OCI-LY1 (cell line): Measurements from ENCODE around the gene CBX4.

Source experiments
- H2AFZ ChIP-seq: fragments of 200-600 bp; sonication (generic), shearing (Covaris generic); 2 replicates; pipeline ENCODE4 v1.6.0; 2014; ENCODE audit warnings: antibody characterized with exemption, mild to moderate bottlenecking, low read length
- H3F3A ChIP-seq: fragments of 200-600 bp; sonication (generic), shearing (Covaris generic); 2 replicates; pipeline ENCODE4 v1.6.0; 2014; ENCODE audit warnings: mild to moderate bottlenecking, antibody characterized with exemption, low read length, moderate library complexity; ENCODE audit not compliant: insufficient read depth
- H3K27ac ChIP-seq: fragments of 200-600 bp; sonication (generic); 2 replicates; pipeline ENCODE4 v1.5.1; 2014; ENCODE audit warnings: low read length, mixed run types, mild to moderate bottlenecking, low read depth; ENCODE audit not compliant: poor library complexity, severe bottlenecking
- H3K27me3 ChIP-seq: fragments of 200-600 bp; sonication (generic); 2 replicates; pipeline ENCODE4 v1.6.0; 2014; ENCODE audit warnings: antibody characterized with exemption, mild to moderate bottlenecking, low read length, moderate library complexity; ENCODE audit not compliant: insufficient read depth
- H3K36me3 ChIP-seq: fragments of 200-600 bp; sonication (generic); 2 replicates; pipeline ENCODE4 v1.6.1; 2014; ENCODE audit warnings: mild to moderate bottlenecking, antibody characterized with exemption, low read length, moderate library complexity, mixed read lengths; ENCODE audit not compliant: insufficient read depth
- H3K4me1 ChIP-seq: fragments of 200-600 bp; sonication (generic); 2 replicates; pipeline ENCODE4 v1.5.1; 2014; ENCODE audit warnings: mild to moderate bottlenecking, low read length, moderate library complexity; ENCODE audit not compliant: insufficient read depth, severe bottlenecking
- H3K4me2 ChIP-seq: fragments of 200-600 bp; sonication (generic), shearing (Covaris generic); 2 replicates; pipeline ENCODE4 v1.6.1; 2014; ENCODE audit warnings: low read length
- H3K4me3 ChIP-seq: fragments of 200-600 bp; sonication (generic); 2 replicates; pipeline ENCODE4 v1.5.1; 2014; ENCODE audit warnings: low read length, low read depth, mild to moderate bottlenecking, mixed read lengths; ENCODE audit not compliant: poor library complexity, severe bottlenecking
- H3K79me2 ChIP-seq: fragments of 200-600 bp; shearing (Covaris generic); 2 replicates; pipeline ENCODE4 v1.6.1; 2016; ENCODE audit warnings: mixed run types, low read length, mixed read lengths; ENCODE audit not compliant: insufficient read depth
- H3K9ac ChIP-seq: fragments of 200-600 bp; sonication (generic), shearing (Covaris generic); 2 replicates; pipeline ENCODE4 v1.6.1; 2014; ENCODE audit warnings: mild to moderate bottlenecking, low read length, mixed read lengths
- H3K9me2 ChIP-seq: fragments of 200-600 bp; sonication (generic), shearing (Covaris generic); 2 replicates; pipeline ENCODE4 v1.6.1; 2014; ENCODE audit warnings: low read depth, mild to moderate bottlenecking, low read length, mixed read lengths
- H3K9me3 ChIP-seq: fragments of 200-600 bp; shearing (Covaris generic); 2 replicates; pipeline ENCODE4 v1.6.1; 2014; ENCODE audit warnings: low read length, mixed read lengths
- H4K20me1 ChIP-seq: fragments of 200-600 bp; sonication (generic), shearing (Covaris generic); 2 replicates; pipeline ENCODE4 v1.6.0; 2016; ENCODE audit warnings: mild to moderate bottlenecking, low read length; ENCODE audit not compliant: insufficient read depth
- EZH2 ChIP-seq: fragments of 200-600 bp; sonication (generic), shearing (Covaris generic); IDR thresholded peaks from 2 replicates; pipeline ENCODE4 v1.8.0; 2017; ENCODE audit warnings: borderline replicate concordance, mixed run types, mild to moderate bottlenecking, antibody characterized with exemption, low read length, moderate library complexity, mixed read lengths
- TF ChIP-seq, protein P1 (sequence below): fragments of 200-600 bp; sonication (generic), shearing (Covaris generic); IDR thresholded peaks from 2 replicates; pipeline ENCODE4 v1.5.1; 2017; ENCODE audit warnings: mild to moderate bottlenecking, antibody characterized with exemption, low read length, moderate library complexity, mixed read lengths

Gene CBX4

DNA sequence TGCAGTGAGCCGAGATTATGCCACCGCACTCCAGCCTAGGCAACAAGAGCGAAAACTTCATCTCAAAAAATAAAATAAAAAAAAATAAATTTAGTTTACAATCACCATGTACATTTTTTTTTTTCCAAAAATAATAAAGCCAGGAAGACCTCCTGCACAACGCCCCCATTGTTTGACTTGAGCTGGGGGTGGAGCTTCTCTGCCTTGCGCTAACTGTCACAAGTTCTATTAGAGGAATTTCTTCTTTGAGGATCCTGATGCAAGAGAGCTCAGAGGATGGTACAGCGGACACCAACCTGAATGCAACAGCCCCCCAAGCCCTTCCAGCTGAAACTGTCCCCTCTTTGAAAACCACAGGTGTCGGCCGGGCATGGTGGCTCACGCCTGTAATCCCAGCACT is 24.9 kb upstream of the CBX4 start:
- H3K9me2 ChIP-seq, result no peaks in the 10 kb centered on the region
- H2AFZ ChIP-seq, result no peak overlapping the region
- no peaks in the 10 kb centered on the region; the same call in 1 of the 2 replicates for H3K27me3 ChIP-seq
- no peaks in the 10 kb centered on the region for H3K9me3 ChIP-seq
- no peak overlapping the region for H3K27ac ChIP-seq
- H4K20me1 ChIP-seq, result no peaks in the 10 kb centered on the region
- no peak overlapping the region for H3K9ac ChIP-seq
- H3K36me3 ChIP-seq, result no peaks in the 10 kb centered on the region
- H3F3A ChIP-seq, result no peaks in the 10 kb centered on the region
- H3K4me3 ChIP-seq, result no peak overlapping the region
- no peaks in the 10 kb centered on the region for H3K4me1 ChIP-seq
- no peak overlapping the region for H3K4me2 ChIP-seq
- H3K79me2 ChIP-seq, result no peaks in the 10 kb centered on the region
- TF ChIP-seq, protein P1, sequence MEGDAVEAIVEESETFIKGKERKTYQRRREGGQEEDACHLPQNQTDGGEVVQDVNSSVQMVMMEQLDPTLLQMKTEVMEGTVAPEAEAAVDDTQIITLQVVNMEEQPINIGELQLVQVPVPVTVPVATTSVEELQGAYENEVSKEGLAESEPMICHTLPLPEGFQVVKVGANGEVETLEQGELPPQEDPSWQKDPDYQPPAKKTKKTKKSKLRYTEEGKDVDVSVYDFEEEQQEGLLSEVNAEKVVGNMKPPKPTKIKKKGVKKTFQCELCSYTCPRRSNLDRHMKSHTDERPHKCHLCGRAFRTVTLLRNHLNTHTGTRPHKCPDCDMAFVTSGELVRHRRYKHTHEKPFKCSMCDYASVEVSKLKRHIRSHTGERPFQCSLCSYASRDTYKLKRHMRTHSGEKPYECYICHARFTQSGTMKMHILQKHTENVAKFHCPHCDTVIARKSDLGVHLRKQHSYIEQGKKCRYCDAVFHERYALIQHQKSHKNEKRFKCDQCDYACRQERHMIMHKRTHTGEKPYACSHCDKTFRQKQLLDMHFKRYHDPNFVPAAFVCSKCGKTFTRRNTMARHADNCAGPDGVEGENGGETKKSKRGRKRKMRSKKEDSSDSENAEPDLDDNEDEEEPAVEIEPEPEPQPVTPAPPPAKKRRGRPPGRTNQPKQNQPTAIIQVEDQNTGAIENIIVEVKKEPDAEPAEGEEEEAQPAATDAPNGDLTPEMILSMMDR, result no peak
- TF ChIP-seq EZH2, result no peak

DNA sequence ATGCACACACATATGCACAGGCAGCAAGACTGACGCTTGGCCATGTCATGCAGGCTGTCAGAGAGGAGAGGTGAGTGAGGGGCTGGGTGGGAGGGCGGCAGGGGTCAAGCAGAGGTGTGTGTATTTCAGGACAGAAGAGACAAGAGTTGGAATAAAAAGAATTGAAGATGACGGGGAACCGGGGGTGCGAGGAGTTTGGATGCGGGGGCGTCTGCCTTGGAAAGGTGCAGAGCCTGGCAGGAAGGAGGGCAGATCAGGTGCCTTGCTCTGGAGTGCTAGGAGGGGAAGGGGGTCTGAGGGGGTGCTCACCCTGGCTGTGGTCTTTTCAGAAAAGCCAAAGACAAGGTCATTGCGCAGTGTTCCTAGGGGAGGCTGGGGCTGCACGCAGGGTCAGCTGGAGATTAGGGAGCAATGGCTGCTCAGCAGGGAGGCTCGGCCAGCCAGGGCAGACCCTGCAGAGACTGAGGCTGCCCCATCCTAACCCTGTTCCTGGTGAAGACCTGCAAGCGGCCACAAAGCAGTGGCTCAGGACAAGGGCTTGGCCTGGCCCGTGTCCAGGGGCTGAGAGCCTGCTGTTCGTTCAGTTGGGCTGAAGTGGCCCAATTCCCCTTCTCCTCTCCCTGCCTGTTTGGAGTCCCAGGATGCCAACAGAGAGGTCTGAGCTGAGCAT is 23.7 kb upstream of the CBX4 start:
- no peak overlapping the region for H3K27ac ChIP-seq
- H3K27me3 ChIP-seq, result no peaks in the 10 kb centered on the region; the same call in 1 of the 2 replicates
- no peaks in the 10 kb centered on the region for H3K79me2 ChIP-seq
- no peaks in the 10 kb centered on the region for H4K20me1 ChIP-seq
- H3F3A ChIP-seq, result no peaks in the 10 kb centered on the region
- TF ChIP-seq, protein P1, result no peak
- no peak for TF ChIP-seq EZH2
- H3K36me3 ChIP-seq, result no peaks in the 10 kb centered on the region
- H3K9ac ChIP-seq, result no peak overlapping the region
- H3K4me1 ChIP-seq, result no peaks in the 10 kb centered on the region
- H3K4me3 ChIP-seq, result no peak overlapping the region
- no peak overlapping the region for H3K4me2 ChIP-seq
- no peaks in the 10 kb centered on the region for H3K9me2 ChIP-seq
- H3K9me3 ChIP-seq, result no peaks in the 10 kb centered on the region
- H2AFZ ChIP-seq, result no peak overlapping the region

DNA sequence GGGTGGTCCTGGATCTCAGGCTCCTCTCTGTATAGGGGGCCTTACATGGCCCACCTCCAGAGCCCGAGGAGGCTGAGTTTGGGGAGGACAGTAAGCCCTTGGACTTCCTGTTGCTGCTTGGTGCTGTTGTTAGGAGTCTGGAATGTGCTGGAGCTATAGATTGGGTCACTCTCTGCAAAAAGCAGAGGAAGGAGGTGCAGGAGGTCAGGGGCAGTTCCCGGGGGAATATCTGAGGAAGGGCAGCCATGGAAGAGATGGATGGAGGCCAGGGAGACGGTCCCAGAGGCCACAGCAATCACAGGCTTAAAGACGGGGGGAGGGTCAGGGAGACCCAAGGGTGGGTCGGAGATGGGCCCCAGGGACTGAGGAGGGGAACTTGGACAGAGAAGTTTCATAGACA is 23.0 kb upstream of the CBX4 start:
- Histone ChIP-seq H2AFZ (no peak overlapping the region), H3F3A (no peaks in the 10 kb centered on the region), H3K27me3 (no peaks in the 10 kb centered on the region; the same call in 1 of the 2 replicates), H3K9ac (no peak overlapping the region), H3K36me3 (no peaks in the 10 kb centered on the region), H3K27ac (no peak overlapping the region), H3K4me2 (no peak overlapping the region), H3K9me3 (no peaks in the 10 kb centered on the region), H3K4me1 (no peaks in the 10 kb centered on the region), H3K9me2 (no peaks in the 10 kb centered on the region), H3K79me2 (no peaks in the 10 kb centered on the region), H4K20me1 (no peaks in the 10 kb centered on the region), H3K4me3 (no peak overlapping the region)
- TF ChIP-seq EZH2, result no peak
- TF ChIP-seq, protein P1, result no peak
